Lower leg skin (tissue), 4 donors: ENCODE data around the gene IL12B. TPM values are rescaled to one million over a fixed set of nuclear protein-coding genes. Genes with fewer than 3 reads are reported as not detected.
"Not testable (repeated sequence)": the region's sequence is repeated elsewhere in the genome, so short reads cannot be mapped to it uniquely, and the experiment has no call there.

Experiments used
- DNase-seq, 2 donors: peaks; one replicate each; pipeline ENCODE4 v3.0.0-alpha.2; 2019; ENCODE audit warnings: low spot score in 2 of 2
- H3K4me3 ChIP-seq: fragments of 200-600 bp; sonication (generic); 2 replicates; pipeline ENCODE4 v1.5.1; 2017; ENCODE audit warnings: mild to moderate bottlenecking, low read depth; ENCODE audit not compliant: poor library complexity, severe bottlenecking
- POLR2A ChIP-seq, 2 donors: fragments of 450-650 bp; IDR thresholded peaks; one replicate each; pipeline ENCODE4 v1.6.1; 2016 to 2017; ENCODE audit warnings: antibody characterized with exemption in 2 of 2, mild to moderate bottlenecking in 1 of 2, moderate library complexity in 1 of 2
- WGBS, 2 donors: methylation state at CpG; one replicate each; pipeline ENCODE4 v1.1.5; 2018; 5-methylcytosine and 5-hydroxymethylcytosine counted together
- intact Hi-C: fragments of 100-400 bp; cut with DNase I; formaldehyde crosslinking; loops from one replicate; pipeline ENCODE4 v1.15.0; 2023; ENCODE audit warnings: low total_unique reads
- total RNA-seq, 4 donors: library from RNA; depleted of rRNA; stranded (reverse); fragments of >200 nt; gene quantifications; one replicate each; pipeline ENCODE4 v1.1.0, GENCODE V29; 2016
- TF ChIP-seq, protein P1 (sequence below), 3 donors: fragments of 450-650 bp; IDR thresholded peaks; one replicate each; pipeline ENCODE4 v1.5.1; 2016; ENCODE audit warnings: antibody characterized with exemption in 3 of 3, mild to moderate bottlenecking in 3 of 3, moderate library complexity in 2 of 3

Gene IL12B
- total RNA-seq, 4 donors from 2014 or later: not detected

DNA sequence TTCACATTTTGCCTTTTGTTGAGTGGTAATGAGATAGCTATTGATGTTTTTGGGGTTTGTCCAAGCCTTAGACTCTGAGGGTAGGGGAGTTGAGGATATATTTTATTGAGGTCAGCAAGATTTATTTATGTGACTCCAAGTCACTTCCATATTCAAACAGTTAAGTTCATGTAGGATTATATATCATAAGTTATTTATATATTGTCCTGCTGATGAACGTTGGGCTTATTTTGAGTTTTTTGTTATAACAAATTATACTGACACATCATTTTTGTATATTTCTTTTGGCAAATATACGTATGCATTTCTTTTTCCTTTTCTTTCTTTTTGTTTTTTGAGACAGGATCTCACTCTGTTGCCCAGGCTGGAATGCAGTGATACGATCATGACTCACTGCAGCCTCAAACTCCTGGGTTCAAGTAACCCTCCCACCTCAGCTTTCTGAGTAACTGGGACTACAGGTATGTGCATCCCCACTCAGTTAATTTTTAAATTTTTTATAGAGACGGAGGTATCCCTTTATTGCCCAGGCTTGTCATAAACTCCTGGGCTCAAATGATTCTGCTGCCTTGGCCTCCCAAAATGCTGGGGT, 23.5 kb upstream of the IL12B start:
- DNase-seq: no peak
- 57 to 67% methylated on average over 4 of the region's 4 CpGs for WGBS, 2 donors
- intact Hi-C loops: no loop called here
- H3K4me3 ChIP-seq: no peak overlapping the region
- TF ChIP-seq POLR2A (IDR thresholded peaks at IDR 0.05): no peak
- TF ChIP-seq, protein P1, sequence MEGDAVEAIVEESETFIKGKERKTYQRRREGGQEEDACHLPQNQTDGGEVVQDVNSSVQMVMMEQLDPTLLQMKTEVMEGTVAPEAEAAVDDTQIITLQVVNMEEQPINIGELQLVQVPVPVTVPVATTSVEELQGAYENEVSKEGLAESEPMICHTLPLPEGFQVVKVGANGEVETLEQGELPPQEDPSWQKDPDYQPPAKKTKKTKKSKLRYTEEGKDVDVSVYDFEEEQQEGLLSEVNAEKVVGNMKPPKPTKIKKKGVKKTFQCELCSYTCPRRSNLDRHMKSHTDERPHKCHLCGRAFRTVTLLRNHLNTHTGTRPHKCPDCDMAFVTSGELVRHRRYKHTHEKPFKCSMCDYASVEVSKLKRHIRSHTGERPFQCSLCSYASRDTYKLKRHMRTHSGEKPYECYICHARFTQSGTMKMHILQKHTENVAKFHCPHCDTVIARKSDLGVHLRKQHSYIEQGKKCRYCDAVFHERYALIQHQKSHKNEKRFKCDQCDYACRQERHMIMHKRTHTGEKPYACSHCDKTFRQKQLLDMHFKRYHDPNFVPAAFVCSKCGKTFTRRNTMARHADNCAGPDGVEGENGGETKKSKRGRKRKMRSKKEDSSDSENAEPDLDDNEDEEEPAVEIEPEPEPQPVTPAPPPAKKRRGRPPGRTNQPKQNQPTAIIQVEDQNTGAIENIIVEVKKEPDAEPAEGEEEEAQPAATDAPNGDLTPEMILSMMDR (IDR thresholded peaks at IDR 0.05): no peak

DNA sequence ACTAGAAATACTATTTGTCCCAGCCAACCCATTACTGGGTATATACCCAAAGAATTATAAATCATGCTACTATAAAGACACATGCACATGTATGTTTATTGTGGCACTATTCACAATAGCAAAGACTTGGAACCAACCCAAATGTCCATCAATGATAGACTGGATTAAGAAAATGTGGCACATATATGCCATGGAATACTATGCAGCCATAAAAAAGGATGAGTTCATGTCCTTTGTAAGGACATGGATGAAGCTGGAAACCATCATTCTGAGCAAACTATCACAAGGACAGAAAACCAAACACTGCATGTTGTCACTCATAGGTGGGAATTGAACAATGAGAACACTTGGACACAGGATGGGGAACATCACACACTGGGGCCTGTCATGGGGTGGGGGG, 20.4 kb upstream of the IL12B start:
- H3K4me3 ChIP-seq, DNase-seq, intact Hi-C loops: not testable (repeated sequence)

DNA sequence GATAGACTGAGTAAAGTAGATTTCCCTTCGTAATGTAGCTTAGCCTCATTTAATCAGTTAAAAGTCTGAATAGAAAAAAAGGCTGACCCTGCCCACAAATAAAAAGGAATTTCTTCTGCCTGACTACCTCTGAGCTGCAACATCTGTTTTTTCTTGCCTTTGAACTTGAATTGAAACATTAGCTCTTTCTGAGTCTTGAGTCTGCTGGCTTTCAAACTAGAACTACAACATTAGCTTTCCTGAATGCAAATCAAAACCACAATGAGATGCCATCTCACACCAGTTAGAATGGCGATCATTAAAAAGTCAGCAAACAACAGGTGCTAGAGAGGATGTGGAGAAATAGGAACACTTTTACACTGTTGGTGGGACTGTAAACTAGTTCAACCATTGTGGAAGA, 19.9 kb upstream of the IL12B start:
- intact Hi-C loops, DNase-seq, H3K4me3 ChIP-seq: not testable (repeated sequence)
- WGBS, 2 donors: 47 to 74% methylated on average over 2 of the region's 2 CpGs

DNA sequence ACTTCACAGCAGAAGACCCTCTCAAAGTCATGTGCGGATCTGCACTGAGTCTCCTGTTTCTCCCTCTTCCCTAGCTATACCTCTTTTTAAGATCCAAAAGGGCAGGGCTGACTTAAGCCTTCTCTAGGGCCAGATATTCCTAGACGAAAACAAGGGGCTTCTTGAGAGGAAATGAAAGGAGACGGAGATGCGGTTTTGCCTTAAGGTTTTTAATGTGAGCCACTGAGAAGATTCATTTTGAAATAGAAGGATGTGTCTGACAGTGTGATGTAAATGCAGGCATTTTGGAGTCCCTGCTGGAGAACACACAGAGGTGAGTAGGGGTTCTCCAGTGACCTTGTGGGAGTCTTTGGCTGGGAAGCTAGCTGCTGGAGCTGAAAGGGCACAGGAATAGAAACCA, 15.6 kb upstream of the IL12B start:
- WGBS, 2 donors: 83 to 85% methylated on average over 4 of the region's 4 CpGs
- intact Hi-C loops: no loop called here
- DNase-seq: no peak
- TF ChIP-seq POLR2A (IDR thresholded peaks at IDR 0.05): no peak
- TF ChIP-seq, protein P1 (IDR thresholded peaks at IDR 0.05): no peak
- no peak overlapping the region for H3K4me3 ChIP-seq

DNA sequence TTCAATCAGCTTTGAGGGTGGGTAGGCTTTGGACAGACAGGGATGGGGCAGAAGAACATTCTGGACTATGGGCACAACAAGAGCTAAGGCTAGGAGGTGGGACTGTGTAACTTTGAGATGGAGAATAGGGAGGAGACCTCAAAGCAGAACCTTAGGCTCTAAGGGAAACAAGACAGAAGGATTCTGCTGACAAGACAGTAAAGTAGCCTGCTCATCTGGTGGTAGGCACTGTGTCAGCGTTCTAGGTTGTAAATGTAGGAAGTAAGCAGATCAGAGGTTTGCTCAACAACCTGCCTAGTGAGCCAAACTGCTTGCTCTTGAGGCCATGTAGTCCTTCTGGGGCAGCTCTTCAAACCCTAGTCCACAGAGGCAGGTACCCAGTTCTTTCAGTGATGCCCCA, 15.0 kb upstream of the IL12B start:
- TF ChIP-seq, protein P1 (IDR thresholded peaks at IDR 0.05): no peak
- no peak for TF ChIP-seq POLR2A (IDR thresholded peaks at IDR 0.05)
- no peak overlapping the region for H3K4me3 ChIP-seq
- intact Hi-C loops: no loop called here
- no peak for DNase-seq
- WGBS, 2 donors: 0 to 37% methylated on average over 1 of the region's 1 CpG

DNA sequence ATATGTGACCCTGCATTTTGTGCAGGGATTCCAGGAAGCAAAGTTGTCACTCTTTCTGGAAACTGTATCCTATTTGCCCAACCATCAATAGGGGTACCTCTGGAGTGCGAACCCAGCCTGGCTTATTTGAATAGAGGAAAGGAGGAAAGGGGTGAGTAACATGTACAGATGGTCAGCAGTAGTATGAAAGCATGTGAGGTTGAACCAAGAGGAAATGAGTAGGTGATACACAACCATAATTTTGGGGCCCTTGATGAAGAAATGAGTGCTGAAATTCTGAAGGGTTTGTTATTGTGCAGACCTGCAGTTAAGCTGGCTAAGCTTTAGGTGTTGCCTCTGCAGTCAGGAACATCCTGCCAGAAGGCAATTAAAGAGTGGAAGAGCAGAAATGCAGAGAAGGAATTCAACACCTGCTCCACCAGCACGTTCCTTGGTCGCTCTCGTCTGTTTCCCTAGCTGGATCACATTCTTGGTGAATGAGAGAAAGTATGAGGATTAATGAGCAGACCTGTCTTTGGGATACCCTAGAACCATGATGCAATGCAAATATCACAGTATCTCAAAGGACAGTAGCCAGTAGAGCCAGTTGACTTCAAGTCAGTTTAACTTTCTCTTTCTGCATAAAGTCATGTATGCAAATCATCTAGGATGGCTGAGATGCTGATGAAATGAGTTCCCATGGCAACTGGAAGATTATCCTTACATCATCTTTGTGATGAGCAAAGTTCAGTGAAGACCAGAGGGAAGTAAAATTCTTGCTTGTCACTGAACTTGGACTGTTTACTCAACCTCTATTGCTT, 13.2 kb upstream of the IL12B start:
- WGBS, 2 donors: 67 to 72% methylated on average over 4 of the region's 4 CpGs
- intact Hi-C loops: no loop called here

More for the DNA sequence above, 13.2 kb upstream of the IL12B start:
- no peak for DNase-seq
- H3K4me3 ChIP-seq: no peak overlapping the region
- TF ChIP-seq, protein P1 (IDR thresholded peaks at IDR 0.05): no peak
- no peak for TF ChIP-seq POLR2A (IDR thresholded peaks at IDR 0.05)
